NCI-H2196 (cell line): ENCODE results near the gene AFAP1.

Source experiments
- DNase-seq: peaks from one replicate; lab custom pipeline; 2025; ENCODE audit not compliant: unreplicated experiment; lab: John Stamatoyannopoulos, UW

The AFAP1 gene

DNA sequence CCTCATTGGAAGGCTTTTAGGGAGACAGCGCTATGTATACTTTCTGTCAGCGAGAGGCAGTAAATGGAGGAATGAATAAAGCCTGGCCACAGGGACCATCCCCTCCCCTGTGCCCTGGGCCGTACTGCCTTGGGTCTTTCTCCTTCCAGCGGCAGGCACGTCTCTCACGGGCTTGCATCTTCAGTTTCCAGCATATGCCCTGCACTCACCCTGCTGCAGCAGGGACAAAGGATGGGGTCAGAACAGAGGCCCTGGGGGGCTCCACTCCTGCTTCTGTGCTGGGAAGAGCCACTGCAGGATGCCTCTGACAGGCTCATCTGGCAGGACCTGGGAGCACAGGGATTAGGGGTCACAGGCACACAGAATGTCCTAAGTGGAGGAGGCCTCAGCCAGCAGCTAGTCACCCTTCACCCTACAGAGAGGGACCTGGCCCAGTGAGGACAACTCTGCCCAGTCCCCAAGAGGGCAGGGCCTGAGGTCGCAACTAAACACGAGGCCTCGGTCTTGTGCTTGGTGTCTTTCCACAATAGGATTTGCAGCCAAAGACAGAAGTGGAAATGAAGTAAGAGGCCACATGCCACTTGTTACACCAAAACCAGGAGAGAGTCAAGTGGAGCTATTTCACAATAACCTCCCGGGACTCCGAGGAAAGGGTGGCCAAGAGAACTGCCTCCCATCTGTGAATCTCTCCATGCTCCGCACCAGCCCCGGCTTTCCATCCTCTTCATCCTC lies 150.8 kb downstream of the AFAP1 start:
- no peak for DNase-seq

DNA sequence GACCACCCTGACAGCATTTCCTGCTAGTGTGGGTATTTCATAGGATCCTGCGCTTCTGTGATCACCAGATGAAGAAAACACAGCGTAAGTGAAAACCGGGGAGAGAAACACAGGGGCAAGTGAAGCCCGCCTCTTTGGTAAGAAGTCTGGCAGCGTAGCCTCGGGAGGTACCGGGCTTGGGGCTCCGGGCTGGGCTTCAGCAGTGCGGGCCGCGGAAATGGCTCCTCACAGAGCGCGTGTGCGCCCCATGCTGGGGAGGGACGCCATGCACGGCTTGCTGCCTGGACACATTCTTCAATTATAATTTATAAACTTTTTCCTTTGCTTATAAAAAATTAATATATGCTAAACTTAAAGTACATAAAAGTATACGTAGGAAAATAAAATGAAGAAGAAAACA lies 151.5 kb downstream of the AFAP1 start:
- no peak for DNase-seq

DNA sequence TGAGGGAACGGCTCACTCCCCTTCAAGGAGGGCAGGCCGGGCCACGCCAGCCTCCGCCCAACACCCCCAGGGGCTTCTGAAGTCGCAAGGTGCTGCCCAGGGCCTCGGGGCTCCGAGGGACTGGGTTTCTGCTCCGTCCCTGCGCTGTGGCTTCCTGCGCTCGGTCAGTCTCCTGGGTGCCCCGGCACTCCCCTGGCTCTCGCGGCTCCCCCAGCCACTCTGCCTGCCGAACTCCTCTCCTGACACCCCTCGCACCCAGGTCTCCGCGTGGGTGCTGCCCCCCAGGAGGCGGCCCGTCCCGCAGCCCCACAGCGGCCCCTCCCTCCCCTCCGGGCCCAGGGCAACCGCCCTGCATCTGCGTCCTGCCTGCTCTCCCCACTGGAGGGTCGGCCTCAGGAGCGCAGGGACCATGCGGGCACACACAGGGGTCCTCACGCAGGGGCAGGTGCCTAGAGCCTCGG lies 151.9 kb downstream of the AFAP1 start:
- DNase-seq, result no peak

DNA sequence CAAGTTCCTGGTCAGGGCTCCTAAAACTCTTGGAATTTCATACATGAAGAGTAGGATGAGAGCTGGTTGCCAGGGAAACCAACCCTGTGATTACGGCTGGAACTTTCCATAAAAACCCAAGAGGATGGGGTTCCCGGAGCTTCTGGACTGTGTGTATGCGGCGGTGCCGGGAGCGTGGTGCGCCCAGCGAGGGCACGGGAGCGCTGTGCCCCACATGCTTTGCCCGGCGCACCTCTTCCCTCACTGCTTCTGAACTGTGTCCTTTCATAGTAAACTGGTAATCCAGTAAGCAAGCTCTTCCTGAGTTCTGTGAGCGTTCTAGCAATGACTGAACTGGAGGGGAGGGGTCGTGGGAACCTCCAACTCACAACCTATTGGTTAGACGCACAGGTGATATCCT lies 152.6 kb downstream of the AFAP1 start:
- no peak for DNase-seq

DNA sequence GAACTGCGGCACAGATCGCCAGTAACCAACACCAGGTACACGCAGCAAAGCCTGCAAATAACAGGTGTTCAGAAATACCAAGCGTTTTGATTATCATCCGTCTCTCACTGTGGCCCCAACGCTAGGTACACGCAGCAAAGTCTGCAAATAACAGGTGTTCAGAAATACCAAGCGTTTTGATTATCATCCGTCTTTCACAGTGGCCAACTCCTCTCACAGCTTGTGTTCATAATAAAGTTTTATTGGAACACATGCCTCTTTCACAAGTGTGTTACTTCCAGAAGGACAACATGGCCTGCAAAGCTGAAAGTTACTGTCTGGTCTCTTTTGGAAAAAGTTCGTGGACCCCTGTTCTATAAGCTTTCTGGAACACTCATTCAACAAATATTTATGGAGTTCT lies 153.1 kb downstream of the AFAP1 start:
- no peak for DNase-seq

DNA sequence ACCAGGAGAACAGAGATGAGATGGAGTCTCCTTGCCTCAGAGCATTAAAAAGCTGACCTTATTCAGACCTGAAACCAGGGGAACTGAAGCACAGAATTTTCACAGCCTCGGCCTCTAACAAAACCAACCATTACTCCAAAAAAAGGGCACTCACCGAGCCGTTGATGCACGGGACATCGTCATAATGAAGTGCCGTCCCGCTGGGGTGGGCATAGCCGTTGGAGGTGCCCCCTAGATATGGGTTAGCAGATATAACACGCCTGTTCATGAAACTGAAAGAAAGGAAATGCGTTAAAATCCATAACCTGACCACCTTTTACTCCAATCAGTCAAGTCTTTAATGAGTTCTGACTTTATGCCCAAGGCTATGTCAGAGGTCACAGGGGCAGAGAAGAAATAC lies 153.6 kb downstream of the AFAP1 start:
- DNase-seq, result no peak

DNA sequence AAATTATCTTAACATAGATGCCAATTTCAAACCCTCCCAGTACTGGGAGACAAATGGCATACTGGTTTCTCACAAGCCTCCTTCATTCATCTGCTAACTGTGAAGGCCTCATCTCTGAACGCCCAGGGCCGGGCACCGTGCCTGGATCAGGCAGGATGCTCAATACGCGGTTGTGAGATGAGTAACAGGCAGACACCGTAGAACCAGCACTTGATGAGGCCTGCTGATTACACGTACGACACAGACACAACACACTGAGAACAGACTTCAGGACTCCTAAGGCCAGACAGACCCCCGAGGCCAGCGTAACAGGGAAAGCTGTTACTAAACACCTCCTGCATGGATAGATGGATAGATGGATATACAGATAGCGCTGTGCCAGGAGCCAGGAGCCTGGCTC lies 154.6 kb downstream of the AFAP1 start:
- no peak for DNase-seq

DNA sequence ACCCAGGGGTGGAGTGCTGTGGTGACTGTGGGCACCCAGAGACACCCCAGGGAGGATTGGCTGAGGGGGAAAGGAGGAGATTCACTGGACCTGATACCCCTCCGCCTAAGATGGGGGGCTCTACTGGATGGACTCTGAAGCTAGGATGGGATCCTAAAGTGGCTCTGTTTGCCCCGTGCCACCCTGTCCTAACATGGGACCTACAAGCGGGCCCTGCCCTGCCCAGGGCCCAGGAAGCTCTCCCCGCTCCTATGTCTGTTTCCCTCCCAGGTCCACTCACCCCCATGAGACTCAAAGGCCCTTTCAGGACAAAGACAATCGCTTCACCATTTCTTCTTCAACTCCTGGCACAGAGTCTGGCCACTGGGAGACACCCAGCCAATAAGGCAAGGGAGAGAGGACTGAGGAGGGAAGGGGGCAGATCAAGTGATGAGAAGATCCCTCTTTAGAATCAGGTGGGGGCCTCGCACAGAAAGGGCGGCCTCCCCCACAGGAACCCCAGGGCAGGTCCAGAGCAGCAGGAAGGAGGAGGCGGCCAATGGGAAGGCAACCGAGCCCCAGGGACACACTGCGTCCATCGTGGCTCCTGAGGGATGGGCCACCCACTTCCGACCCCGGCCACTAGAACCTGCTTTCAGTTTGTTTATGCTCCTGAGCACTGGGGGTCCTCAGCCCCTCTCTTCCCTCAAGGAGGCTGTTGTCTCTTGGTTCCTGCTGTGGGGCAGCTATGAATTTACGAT lies 155.4 kb downstream of the AFAP1 start:
- DNase-seq, result no peak

DNA sequence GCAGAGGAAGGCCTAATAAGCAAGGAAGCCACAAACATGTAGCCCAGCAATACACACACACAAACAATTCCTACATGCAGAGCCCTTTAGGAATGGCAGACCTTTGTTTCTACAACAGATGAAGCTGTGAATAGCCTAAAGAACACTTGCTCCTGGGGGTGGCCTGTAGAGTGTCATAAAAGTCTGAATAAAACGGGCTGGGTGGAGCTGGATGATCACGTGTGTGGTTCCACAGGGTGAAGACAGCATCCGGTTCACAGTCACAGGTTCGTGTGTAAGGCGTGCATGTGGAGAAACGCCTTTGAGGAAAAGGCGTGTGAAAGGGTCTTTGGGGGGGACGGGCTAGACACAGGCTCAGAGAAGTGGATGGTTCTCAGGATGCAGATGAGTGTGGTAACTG lies 156.1 kb downstream of the AFAP1 start:
- DNase-seq, result no peak

DNA sequence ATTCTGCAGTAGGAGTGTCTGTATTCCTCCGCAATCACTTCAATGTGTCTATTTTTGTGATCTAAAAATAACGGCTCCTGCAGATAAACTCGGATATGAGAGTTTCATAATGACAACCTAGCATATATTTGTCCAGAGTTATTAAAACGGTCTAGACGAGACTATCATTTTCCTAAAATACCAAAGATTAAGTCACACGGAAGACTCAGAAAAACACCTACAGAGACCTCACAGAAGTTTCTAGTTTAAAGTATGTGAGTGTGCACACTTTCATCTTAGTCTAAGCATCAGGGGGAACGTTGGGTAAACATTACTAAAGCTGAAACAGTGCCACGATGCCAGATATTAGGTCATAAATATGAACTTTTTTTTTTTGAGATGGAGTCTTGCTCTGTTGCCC lies 156.9 kb downstream of the AFAP1 start:
- DNase-seq, result no peak

DNA sequence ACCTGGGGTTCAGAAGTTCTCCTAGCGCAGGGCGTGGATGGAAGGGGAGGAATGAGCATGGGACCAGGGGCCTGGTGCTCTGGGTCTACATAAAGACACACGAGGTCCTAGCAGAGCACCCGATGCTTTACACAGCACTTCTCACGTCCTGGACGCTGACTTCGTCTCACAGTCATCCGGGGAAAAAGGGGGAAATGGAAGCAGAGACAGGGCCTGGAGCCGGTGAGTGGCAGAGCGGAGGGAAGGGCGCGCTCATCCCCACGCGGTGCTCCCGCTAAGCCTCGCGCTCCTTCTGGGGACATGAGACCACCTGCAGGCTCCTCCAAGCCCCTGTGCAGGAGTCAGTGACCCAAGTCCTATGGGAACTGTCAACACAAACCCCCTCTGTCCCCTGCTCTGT lies 157.7 kb downstream of the AFAP1 start:
- no peak for DNase-seq

DNA sequence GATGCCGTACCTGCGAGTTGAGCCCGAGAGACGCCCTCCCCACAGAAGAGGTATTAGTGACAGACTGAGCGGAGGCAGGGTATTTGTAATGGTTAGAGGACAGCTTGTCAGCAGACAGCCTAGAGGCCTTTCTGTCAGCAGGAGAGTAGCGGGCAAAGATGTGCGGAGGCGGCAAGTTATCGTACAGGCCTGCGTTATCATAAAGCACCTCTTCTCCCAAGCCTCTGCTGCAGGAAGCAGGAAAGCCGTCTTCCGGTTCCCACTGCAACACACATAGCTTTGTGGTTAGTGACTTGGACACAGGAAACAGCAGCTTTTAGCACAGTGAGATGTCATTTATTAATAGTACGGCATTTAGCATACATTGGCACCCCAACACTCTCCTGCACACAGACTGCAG lies 158.3 kb downstream of the AFAP1 start:
- no peak for DNase-seq

DNA sequence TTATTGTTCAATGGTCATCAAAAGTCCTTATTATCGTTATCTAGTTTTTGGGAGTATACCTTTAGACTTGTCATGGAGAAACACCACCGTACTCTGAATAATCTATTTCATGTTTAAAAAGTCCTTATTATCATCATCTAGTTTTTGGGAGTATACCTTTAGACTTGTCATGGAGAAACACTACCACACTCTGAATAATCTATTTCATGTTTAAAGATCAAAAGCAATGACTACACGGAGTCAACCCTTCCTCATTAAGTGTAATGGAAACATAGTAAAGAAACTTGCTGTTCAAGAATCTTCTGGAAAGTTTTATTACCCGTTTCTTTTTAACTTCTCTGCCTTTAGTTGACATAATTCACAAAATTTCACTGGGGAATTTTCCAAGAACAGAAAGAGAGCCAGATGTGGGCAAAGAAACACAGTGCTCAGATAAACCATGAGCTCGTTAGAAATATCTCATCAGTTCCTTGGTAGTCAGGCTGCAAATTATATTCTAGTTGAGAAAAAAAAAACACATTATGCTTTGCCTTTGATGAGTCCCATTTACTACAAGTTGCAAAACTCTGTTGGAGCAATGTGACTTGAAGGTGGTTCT lies 158.8 kb downstream of the AFAP1 start:
- DNase-seq, result no peak

DNA sequence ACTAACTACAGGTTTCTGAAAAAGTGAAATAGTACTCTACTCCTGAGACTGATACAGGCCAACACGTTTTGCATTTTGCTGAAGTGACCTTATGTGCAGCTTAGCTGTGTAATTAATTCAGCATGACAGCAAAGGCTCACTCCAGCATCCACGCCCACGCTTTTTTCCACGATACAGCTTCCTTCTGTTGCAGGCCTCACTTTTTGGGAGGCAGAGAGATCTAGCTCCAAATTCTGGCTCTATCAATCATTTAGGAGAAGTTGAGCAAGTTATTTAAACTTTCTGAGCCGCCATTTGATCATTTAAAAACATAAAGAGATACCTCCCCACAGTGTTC lies 160.3 kb downstream of the AFAP1 start:
- DNase-seq, result no peak

DNA sequence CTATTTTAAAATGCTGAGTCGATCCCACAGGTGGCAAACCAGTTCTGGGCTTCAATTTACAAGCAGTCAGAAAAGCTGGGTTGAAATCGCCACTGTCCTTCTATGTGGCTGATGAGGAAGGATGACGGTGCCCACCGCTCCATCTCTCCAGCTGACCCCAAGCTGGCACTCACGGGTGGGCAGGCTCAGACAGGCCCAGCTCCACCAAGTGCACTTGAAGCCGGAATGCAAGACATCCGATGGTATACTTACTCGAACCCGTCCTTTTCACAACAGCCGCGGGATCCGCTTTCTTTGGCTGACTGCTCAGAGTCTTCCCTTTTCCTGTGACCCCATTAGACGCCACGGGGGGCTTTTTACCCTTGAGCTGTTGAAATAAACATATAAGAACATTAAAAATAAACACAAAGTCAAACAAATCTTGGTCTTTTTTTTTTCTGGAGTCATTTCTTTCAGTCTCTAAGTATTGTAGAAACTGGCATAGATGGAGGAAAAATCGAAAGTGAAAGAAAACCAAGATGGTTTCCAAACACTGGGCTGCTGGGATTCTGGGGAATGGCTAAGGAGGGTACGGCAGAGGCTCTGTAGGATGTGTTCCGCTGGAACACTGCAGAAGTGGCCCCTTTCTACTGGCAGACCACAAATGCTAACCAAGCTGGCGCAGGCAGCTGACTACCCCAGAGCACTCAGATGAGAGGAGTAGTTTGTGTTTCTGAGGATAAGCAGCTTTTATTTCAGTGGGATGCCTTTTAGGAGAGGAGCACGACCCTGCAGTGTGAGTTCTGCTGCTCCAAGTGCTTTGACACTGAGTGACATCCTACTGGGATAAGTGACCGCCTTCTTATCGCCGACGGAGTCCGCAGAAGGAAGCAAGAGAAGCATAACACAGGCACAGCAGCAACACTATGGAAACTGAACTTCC lies 160.9 kb downstream of the AFAP1 start:
- no peak for DNase-seq

DNA sequence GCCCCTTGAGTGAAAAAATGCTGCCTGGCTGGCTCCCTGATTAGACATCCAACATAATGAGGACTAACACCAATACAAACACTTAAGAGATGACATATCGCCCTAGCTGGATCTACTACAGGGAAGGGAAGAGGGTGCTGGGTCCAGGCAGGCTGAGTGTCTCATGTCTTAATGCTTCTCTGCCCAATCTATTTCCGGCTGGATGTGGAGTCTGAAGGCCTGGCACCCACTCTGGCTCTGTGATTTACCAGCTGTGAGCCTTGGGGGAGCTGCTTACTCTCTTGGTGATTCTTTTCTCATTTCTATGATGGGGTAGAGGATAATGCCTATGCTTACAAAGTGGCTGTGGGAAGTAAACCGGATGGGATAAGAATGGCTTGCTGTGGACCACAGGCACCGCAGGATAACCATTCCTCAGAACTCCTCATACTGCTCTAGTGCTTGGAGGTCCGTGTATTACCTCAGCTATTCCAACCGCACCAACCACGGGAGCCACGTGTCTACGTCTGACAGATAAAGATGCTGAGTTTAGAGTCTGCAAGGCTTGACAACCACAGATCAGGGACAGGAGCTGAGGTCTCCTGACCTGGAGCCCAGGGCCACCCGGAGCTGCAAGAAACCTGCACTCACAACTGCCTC lies 161.7 kb downstream of the AFAP1 start:
- DNase-seq, result no peak

DNA sequence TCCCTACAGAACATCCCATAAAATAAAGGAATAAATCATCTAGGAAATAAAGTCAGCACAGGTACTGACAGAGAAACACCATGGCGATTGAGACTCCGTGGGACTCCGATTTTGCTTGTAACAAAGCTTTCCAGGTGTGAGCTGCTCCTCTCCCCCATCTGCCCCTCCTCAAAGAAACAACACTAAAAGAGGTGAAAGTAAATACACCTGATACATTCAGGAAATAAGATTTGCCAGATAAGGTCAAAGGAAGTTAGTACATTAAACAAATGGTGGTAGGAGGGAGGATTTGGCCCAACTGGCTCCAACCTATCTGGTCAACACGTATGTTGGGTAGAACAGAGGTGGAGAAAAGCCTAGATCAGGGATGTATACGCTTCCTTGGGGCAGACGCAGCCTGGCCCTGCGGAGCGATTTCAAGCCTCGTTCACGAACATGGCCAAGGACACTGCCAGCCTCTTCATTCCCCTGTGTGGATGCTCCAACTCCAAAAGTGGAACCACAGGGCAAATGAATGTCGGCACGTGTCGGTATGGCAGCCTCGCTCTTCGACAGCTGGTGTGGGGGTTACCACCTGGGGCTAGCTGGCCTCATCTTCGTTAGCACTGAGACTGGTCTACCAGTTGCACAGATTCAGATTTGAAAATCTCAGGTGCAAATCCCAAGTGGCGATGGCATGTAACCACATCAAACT lies 162.5 kb downstream of the AFAP1 start:
- DNase-seq, result no peak

DNA sequence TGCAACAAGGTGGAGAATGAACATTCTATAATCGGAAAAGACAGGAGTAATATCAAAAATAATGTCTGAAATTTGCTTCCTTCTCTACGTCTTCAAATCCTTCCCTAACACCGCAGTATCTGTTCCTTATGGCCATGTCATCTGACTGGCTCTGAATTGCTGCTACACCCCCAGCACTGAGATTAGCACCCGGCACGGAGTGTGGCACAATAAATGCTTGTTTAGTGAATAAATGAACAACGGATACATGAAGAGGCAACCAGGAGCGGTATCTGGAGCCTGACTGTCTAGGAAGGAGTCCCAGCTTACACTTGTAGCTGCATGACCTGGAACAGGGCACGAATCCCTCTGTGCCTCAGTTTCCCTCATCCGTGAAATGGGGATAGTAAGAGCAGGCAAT lies 164.3 kb downstream of the AFAP1 start:
- DNase-seq, result no peak

DNA sequence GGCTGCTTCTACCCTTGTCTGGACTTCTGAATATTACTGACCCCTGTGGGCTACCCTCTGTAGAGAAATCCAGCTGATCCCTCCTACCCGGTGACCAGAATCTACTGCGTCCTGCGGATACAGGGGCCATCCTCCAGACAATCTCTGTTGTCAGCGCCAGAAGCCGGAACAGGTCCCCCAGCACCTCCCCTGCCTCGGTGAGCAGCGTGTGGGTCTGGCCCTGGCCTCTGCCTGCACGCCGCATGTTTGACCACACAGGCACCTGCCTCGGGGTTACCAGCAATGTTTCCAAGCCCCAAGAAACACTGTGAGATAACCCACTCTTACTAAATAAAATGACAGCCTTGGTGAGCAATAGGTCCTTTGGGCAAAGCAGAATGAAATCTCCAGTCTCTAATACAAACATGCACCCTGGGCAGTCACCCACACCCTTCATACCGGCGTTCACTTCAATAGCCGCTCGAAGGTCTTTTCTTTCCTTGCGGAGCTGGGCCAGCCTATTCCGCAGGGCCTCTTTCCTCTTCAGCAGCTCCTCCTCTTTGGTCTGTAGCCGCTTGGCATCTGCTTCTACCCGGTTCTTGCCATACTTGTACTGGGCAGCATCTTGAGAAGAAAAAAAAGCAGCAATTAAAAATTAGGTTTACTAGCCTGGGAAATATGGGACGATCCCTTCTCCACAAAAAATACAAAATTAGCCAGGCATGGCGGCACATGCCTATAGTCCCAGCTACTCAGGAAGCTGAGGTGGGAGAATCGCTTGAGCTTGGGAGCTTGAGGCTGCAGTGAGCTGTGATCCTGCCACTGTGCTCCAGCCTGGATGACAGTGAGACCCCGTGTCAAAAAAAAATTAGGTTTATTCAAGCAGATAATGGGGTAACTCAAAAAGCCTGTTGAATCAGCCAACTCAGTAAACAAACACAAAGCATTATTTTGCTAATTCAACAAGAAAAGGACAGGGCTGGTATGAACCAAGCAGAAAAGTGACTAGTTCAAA lies 165.1 kb downstream of the AFAP1 start:
- DNase-seq, result no peak
